OCI-LY7 (cell line): ENCODE data around the gene FBLN5.

ENCODE experiments used
- EZH2phosphoT487 ChIP-seq: fragments of 200-600 bp; sonication (generic); IDR thresholded peaks from 2 replicates; pipeline ENCODE4 v1.6.1; 2018; ENCODE audit warnings: low read depth, borderline replicate concordance, mild to moderate bottlenecking, mixed run types, antibody characterized with exemption, low read length, moderate library complexity, mixed read lengths
- TF ChIP-seq, protein P1 (sequence below): fragments of 200-600 bp; sonication (generic); conservative IDR thresholded peaks from 2 replicates; pipeline ENCODE4 v1.5.1; 2014; ENCODE audit warnings: mild to moderate bottlenecking, antibody characterized with exemption, low read length, moderate library complexity, mixed read lengths

- TF ChIP-seq, protein P1, sequence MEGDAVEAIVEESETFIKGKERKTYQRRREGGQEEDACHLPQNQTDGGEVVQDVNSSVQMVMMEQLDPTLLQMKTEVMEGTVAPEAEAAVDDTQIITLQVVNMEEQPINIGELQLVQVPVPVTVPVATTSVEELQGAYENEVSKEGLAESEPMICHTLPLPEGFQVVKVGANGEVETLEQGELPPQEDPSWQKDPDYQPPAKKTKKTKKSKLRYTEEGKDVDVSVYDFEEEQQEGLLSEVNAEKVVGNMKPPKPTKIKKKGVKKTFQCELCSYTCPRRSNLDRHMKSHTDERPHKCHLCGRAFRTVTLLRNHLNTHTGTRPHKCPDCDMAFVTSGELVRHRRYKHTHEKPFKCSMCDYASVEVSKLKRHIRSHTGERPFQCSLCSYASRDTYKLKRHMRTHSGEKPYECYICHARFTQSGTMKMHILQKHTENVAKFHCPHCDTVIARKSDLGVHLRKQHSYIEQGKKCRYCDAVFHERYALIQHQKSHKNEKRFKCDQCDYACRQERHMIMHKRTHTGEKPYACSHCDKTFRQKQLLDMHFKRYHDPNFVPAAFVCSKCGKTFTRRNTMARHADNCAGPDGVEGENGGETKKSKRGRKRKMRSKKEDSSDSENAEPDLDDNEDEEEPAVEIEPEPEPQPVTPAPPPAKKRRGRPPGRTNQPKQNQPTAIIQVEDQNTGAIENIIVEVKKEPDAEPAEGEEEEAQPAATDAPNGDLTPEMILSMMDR: no peak
- no peak for TF ChIP-seq EZH2phosphoT487
These were observed 63.7 kb downstream of the FBLN5 start for GRCh38 chr14:91883753-91884152.
